ENCODE data around the gene SSH2.

Gene SSH2

DNA sequence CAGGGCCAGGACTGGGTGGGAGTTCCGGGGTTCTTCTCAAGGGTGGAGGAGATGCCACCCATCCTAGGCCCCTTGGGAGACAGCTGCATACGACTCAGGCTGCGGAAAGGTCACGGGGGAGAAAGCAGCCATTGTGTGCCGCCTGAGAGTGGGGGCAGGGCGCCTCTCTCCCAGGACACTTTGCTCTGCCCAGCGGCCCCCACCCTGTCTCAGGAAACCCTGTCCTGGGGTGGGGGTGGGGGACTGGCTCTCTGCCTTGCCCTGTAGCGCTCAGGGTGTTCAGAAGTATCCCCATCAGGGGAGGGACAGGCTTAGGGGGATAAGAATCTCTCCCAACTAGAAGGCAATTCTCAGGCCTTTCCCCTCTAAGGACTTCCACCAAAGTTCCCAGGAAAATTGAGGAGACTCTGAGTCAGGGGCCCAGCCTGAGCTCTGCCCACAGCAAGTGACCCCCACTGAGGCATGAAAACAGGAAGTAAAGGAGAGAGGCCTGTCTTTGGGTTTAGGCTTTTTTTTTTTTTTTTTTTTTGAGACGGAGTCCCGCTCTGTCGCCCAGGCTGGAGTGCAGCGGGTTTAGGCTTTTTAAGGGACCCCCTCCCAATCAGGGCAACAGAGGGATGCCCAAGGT lies 345.5 kb downstream of the SSH2 start:
- H3K27ac ChIP-seq = peak overlapping the region; percentile 39
- DNase-seq (ENCODE audit: low read depth, low spot score) = no peak

DNA sequence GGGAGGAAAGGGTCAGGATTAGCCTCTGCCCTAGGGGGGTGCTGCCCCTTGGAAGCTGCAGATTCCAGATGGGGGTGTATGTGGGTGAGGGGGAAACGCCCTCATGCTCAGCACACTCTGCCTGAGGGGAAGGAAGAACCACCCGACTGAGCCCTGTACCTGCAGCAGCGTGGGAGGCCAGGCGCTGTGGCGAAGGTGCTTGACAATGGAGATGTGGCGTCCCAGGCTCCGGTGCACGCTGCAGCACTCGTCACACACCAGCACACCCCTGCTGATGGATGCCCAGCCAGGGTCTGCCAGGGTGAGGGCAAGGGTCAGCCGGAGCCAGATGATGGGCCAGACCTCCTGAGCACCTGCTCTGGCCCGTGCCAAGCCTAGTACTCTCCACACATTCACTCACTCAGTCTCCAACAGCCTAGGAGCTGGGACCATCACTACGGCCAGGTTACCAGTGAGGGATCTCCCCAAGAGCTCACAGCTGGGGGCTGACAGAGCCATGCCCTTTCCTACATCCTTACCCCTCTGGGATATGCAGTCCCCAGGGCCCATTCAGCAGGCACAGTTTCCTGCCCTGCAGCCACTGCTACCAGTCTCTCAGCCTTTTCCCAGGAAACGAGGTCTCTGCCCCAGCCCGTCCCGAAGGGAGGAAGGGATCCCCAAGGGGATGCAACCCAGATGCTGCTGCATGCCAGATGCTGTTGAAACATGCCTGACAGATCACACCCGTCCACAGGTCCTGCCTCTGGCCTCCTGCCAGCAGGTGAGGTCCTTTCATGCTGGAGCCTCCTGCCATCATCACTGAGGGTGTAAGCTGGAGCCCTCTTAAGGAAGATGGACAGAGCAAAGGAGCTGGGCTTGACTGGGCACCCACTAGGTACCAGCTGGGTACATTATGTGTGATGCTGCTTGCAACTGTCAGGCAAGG lies 346.4 kb downstream of the SSH2 start:
- peak; percentile 57 for DNase-seq (ENCODE audit: low read depth, low spot score)
- peak overlapping the region; percentile 39 for H3K27ac ChIP-seq

DNA sequence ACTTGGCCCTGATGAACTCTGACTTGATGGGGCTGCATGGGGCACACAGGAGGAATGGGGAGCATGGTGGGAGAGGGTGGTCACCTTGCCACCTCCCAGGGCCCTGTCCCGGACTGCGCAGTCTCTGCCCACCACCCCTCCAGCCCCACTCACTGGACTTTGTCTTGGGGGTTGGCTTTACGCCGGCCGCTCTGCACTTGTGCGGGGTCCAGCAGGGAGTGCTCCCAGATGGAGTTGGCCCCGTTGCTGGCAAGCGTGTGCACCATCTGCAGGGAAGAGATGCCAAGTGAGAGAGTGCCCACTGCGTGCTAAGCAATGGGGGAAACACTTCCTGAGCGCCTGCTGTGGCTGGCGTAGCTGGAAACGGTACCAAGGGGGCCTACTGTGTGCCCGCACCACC lies 347.3 kb downstream of the SSH2 start:
- H3K27ac ChIP-seq = no peak overlapping the region
- no peak for DNase-seq (ENCODE audit: low read depth, low spot score)

DNA sequence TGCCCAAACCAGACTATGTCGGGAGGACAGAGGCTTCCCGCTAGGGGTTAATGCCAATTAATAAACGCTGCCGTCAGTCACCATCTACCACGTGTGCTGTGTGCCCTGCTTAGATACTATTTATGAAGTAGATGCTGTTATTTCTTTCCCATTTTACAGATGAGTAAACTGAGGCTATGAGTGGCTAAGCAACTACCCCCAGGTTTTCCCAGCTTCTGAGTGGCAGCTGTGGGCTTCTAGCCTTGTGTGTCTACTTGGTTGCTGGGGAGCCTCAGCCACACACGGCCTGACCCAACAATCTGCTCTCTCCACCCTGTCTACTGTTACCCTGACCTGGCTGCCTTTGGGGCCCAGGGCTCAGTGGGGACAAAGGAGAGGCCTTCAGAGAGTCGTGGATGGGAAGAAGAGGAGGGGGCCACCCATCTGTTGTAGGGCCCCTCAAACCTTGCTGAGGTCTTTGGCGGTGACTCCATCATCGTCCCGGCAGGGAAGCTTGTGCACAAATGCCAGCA lies 347.7 kb downstream of the SSH2 start:
- peak overlapping the region; percentile 27 for H3K27ac ChIP-seq
- DNase-seq (ENCODE audit: low read depth, low spot score) = no peak

DNA sequence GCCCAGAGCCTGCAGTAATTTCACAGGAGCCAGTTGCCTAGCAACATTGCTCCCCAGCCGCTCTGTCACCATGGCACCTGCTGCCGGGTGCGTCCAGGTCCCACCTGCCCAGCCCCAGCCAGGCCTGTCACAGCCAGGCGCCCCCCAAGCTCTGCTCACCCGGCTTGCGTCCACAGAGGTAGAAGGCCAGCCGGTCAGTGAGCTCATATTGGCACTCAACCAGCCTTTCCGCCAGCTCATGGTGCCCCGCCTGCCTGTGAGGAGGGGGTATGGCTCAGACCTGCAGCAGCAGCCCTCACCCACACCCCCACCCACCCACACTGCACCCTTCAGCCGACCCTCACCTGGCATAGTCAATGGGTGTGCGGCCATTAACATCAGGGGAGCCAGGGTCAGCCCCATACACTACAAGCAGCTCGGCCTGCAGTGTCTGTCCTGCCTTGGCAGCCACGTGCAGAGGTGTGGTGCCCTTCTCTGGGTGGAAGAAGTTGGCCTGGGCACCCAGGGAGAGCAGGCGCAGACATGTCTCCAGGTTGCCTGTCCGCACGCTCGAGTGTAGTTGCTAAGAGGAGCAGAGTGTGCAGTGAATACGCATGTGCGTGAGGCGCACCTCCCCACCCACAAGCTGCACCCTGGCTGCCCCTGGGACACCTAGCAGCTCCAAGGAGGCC lies 348.3 kb downstream of the SSH2 start:
- peak overlapping the region; percentile 27 for H3K27ac ChIP-seq
- DNase-seq (ENCODE audit: low read depth, low spot score) = peak; percentile 77

DNA sequence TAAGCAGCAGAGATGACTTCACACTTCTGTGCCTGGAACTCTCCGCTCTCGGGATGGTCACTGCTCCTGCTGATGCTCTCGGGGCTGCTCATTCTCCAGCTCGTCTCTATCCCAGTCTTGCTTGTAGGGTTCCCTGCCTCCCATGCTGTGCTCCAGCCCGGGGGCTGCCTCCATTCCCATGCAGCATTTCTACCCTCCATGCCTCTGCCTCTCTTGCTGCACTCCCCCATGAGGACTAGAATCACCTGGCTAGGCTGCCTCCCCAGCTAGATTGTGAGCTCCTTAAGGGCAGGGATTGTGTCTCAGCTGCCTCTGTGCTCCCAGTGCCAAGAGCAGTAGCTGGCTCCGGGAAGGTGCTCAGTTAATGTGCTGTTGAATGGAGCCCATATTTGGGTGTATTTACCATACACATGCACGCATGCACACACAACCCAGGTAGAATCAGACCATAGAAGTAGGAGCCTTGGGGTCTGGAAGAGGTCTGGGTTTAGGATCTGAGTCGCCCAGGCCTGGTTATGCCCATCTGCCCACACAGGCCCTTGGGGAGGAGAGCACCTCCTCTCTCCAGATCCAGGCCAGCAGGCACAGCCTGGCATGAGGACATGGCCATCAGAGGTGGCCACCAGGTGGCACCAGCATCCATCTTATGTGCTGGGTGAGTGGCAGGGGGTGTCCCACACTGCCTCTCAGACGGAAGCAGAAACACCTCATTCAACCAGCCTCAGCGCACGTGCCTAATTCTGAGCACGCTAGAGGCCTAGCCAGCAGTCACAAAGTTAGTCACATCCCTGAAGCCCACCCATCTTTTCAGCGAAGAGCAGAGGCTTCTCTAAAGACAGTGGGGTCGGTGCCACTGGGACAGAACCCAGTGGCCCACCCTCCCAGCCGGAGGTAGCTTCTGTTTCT lies 349.9 kb downstream of the SSH2 start:
- DNase-seq (ENCODE audit: low read depth, low spot score) = no peak
- no peak overlapping the region for H3K27ac ChIP-seq

DNA sequence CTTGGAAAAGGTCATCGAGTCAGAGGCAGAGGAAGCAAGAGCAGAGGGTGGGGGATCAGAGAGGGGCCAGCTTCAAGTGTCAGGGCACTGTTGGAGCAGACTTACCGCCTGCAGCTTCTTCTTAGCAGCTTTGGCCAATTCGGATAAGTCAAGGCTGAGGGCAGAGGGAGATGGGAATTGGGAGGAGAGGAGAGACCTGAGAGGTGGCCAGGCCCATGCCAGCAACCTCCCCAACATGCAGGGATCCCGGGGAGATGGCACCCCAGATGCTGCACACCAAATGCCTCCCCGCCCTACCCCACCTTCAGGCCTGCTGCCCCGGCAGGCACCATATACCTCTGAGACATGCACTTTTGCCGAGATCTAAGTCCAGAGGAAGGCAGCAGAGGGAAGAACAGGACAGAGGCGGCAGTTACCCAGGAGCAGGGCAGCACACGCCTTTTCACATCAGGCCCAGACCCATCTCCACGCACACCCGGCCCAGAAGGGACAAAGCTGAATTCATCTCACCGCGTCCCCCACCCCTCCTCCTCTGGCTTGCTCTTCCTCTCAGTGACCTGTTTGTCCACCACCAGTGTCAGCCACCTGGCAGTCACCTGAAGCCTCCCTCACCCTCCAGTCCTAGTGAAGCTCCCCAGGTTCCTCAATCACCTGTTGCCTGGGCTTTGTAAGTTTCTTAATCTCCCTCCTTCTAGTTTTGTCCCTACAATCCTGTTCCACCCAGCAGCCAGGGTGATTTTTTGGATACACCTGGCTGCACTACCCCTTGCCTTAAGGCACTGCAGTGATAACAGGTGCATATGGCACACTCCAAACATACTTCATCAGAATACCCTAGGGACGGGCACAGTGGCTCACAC lies 351.2 kb downstream of the SSH2 start:
- DNase-seq (ENCODE audit: low read depth, low spot score) = no peak
- H3K27ac ChIP-seq = no peak overlapping the region

DNA sequence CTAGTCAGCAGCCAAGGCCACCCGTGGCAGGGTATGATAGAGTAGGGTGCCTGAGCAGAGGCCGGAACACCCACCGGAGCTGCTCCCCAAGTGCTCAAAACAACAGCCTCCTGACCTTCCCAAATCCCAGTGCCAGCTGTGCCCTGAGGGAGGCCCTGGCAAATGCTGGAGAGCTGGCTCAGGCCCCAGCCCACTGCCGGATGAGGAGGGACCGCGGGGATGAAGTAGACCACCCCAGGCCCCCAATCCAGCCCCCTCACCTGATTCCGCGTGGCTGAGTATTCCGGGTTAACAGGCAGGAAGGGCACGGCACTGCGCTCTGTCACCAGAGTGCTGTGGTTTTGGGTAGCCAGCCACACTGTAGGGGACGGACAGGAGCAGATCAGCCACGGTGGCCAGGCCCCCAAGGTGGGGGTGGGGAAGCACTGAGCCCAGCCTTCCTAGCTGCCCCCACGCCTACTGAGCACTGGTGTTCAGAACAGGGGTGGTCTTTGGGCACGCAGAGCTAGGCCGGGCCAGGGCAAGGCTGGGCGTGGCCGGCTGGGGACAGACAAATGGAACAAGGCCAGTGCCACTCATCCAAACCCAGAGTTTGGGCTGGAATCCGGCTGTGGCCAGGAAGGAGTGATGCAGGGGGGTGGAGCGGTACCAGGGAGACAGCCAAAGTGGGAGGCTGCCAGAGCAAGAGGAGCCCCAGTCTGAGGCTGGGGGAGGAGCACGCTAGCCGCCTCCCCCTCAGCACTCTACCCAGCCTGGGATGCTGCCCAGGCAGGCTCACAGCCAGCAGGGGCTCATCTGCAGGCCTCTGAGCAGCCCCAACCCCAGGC lies 352.4 kb downstream of the SSH2 start:
- no peak overlapping the region for H3K27ac ChIP-seq
- DNase-seq (ENCODE audit: low read depth, low spot score) = no peak

DNA sequence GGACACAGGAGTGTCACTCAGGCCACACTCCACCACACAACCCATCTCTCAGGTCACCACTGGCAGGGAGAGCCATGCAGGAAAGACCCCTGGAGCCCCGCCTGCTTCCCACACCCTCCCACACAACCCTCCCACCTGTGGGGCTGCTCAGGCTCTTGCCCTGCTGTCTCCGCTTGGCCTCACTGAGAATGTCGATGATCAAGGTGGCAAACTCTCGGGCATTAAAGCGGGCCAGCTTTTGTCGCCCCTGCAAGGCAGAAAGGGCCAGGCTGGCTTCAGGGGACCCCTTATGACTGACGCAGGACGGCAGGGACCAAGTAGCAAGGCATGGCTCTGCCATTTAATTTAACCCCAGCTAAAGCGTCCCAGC lies 353.0 kb downstream of the SSH2 start:
- DNase-seq (ENCODE audit: low read depth, low spot score) = no peak
- no peak overlapping the region for H3K27ac ChIP-seq

DNA sequence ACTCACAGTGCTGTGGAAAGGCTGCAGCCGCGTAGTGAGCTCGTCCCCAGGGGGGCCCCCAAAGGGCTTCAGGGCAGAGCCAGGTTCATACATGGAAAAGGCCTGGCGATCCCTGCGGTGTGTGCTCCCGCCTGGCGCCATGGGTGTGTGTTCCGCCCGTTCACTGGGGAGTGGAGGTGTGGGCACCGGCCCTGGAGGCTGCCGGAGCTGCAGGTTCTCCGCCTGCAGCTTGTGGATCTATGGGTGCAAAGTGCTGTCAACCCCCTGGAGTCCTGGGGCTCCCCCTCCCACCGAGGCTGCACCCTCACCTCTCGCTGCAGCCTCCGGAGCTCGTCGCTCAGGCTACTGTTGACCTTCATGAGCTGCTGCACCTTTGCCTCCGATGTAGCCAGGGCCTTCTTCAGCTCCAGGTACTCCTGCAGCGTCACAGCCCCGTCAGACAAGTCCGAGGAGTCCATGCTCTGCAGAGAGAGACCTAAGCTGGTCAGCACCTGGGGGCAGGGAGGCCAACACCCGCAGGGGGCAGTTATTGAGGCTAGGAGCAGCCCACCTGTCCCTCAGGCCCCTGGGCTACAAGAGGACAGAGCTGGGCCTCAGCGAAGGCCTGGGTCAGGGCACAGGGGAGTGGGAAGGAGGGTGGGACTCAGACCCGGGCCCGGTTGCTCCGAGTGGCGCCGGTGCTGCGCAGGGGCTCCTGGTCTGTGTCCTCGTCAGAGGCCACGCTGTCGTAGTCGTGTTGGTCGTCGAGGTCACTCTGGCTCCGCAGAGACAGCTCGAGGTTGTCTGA lies 353.6 kb downstream of the SSH2 start:
- no peak overlapping the region for H3K27ac ChIP-seq
- no peak for DNase-seq (ENCODE audit: low read depth, low spot score)

Data from epithelial cell of prostate (primary cell).